Vagina (tissue), 2 donors: ENCODE data around the gene CCR6.

Experiments used
- POLR2AphosphoS5 ChIP-seq, 2 donors: sonication (generic); formaldehyde crosslinking; IDR thresholded peaks; one replicate each; pipeline ENCODE4 v1.9.0; 2017; ENCODE audit warnings: antibody characterized with exemption in 2 of 2, mild to moderate bottlenecking in 2 of 2, low read depth in 1 of 2; ENCODE audit not compliant: insufficient read depth in 1 of 2
- TF ChIP-seq, protein P1 (sequence below), 3 experiments: fragments of 450-650 bp in 2 of 3; fragments of 200-600 bp in 1 of 3; sonication (generic) in 1 of 3; IDR thresholded peaks; one replicate each; pipeline ENCODE4 v1.5.1; 2017 to 2019; ENCODE audit warnings: antibody characterized with exemption in 3 of 3, mild to moderate bottlenecking in 2 of 3, moderate library complexity in 2 of 3

DNA sequence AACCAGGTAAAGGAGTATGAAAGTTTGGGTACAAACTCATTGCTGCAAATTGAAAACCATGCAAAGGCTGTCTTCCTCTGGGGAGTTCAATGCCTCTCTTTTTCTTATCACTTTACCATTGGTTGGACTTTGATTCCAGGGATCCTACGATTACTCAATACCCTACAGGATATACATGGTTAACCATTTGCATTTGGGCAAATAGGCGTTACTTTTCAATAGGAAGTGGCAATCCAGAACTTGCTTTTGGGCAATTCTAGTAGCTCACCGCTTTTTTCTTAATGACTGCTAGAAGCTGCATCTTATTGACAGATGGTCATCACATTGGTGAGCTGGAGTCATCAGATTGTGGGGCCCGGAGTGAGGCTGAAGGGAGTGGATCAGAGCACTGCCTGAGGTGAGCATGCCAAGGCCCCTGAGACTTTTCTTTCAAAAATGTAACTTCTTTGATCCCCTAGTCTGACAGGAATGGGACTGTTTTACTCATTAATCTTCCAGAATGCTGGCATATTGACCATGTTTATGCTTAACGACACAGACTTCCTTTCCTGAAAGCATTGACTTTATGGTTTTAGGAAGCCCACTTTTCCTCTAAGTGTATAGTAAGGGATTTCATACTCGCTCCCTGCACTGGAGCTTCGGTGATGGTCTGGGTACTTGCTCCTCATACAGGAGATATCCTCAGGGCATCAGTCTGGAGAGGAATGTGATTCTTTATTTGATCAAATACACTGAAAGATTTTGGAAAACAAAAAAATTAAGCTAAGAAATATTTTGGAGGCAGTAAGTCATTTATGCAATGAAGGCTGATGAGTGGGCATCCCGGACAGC, at the start of gene CCR6:
- TF ChIP-seq, protein P1, sequence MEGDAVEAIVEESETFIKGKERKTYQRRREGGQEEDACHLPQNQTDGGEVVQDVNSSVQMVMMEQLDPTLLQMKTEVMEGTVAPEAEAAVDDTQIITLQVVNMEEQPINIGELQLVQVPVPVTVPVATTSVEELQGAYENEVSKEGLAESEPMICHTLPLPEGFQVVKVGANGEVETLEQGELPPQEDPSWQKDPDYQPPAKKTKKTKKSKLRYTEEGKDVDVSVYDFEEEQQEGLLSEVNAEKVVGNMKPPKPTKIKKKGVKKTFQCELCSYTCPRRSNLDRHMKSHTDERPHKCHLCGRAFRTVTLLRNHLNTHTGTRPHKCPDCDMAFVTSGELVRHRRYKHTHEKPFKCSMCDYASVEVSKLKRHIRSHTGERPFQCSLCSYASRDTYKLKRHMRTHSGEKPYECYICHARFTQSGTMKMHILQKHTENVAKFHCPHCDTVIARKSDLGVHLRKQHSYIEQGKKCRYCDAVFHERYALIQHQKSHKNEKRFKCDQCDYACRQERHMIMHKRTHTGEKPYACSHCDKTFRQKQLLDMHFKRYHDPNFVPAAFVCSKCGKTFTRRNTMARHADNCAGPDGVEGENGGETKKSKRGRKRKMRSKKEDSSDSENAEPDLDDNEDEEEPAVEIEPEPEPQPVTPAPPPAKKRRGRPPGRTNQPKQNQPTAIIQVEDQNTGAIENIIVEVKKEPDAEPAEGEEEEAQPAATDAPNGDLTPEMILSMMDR (IDR thresholded peaks at IDR 0.05) = no peak
- no peak for TF ChIP-seq POLR2AphosphoS5 (IDR thresholded peaks at IDR 0.05; ENCODE audit: insufficient read depth in 1 of 2, low read depth in 1 of 2)
